Ovary (tissue), 9 donors: ENCODE results near the gene EEF1A2. TPM values are rescaled to one million over a fixed set of nuclear protein-coding genes. Genes with fewer than 3 reads are reported as not detected.

Experiments
- DNase-seq, 5 donors: peaks; one replicate each; pipeline ENCODE4 v3.0.0-alpha.2; 2019 to 2020
- H3K27ac ChIP-seq, 2 donors: fragments of 200-600 bp; one replicate each; pipeline versions ENCODE4 v1.5.1 to v1.8.0; 2019 to 2022
- H3K27me3 ChIP-seq: fragments of 200-600 bp; one replicate; pipeline ENCODE4 v1.8.0; 2022
- H3K36me3 ChIP-seq: fragments of 200-600 bp; sonication (generic); one replicate; pipeline ENCODE4 v1.5.1; 2019
- H3K4me1 ChIP-seq: one replicate; pipeline ENCODE4 v1.8.1; 2013; ENCODE audit warnings: mild to moderate bottlenecking, moderate library complexity; ENCODE audit not compliant: insufficient read depth
- H3K4me3 ChIP-seq: fragments of 200-600 bp; sonication (generic); one replicate; pipeline ENCODE4 v1.5.1; 2017
- H3K9me3 ChIP-seq, 2 donors: fragments of 200-600 bp in 1 of 2; sonication (generic) in 1 of 2; one replicate each; pipeline versions ENCODE4 v1.5.1 to v1.8.1; 2013 to 2019; ENCODE audit warnings: mild to moderate bottlenecking in 1 of 2, moderate library complexity in 1 of 2
- CTCF ChIP-seq, 3 donors: fragments of 450-650 bp in 2 of 3; fragments of 200-600 bp in 1 of 3; IDR thresholded peaks; one replicate each; pipeline versions ENCODE4 v1.5.1 to v1.8.0; 2016 to 2022; ENCODE audit warnings: antibody characterized with exemption in 3 of 3, mild to moderate bottlenecking in 1 of 3
- EP300 ChIP-seq: sonication (generic); formaldehyde crosslinking; IDR thresholded peaks from one replicate; pipeline ENCODE4 v1.6.1; 2017; ENCODE audit warnings: antibody characterized with exemption
- POLR2A ChIP-seq: fragments of 450-650 bp; IDR thresholded peaks from one replicate; pipeline ENCODE4 v1.6.1; 2017; ENCODE audit warnings: antibody characterized with exemption, mild to moderate bottlenecking, moderate library complexity
- WGBS, 3 donors: extraction: QIAGEN DNeasy Blood & Tissue Kit in 1 of 3; methylation state at CpG; one replicate each; pipeline versions ENCODE4 v1.1.5 to v1.1.7; 2013 to 2017; 5-methylcytosine and 5-hydroxymethylcytosine counted together
- intact Hi-C, 4 donors: fragments of 100-400 bp; cut with DNase I; formaldehyde crosslinking; loops; one replicate each; pipeline versions ENCODE4 v1.11.0 to v1.15.1; 2022 to 2023
- polyA plus RNA-seq, 2 donors: library from polyadenylated mRNA; stranded (reverse); fragments of 200-250 nt in 1 of 2; fragments of 350-450 nt in 1 of 2; fragmentation: Illumina TruSeq in 1 of 2; extraction: RNeasy Lipid Tissue Mini Kit (QIAGEN cat#74804) in 1 of 2; gene quantifications; one replicate each; pipeline ENCODE4 v1.2.3, GENCODE V29; 2013 to 2014
- total RNA-seq, 7 donors: library from RNA; depleted of rRNA in 2 of 7; stranded (reverse); fragments of >200 nt in 2 of 7; fragmentation: NEBNext Ultra II Directional in 3 of 7; extraction: Animal tissue kit (Norgen Biotek cat#: 25700) in 3 of 7; gene quantifications; one replicate each; pipeline versions ENCODE4 v1.1.0 to v1.2.4, GENCODE V29; 2016 to 2023
- donor health status: DM: no; HTN: no; CAD: no; lungs with moderate emphysema.
- donor health status: DM: no; HTN: no; CAD: no.
- donor health status: Bipolar disorder and iron deficiency.
- donor health status: DM: yes; HTN: yes; CAD: no.
- donor health status: DM: no; HTN: no; CAD: no.
- donor health status: DM: yes; HTN: yes; CAD: no.

EEF1A2 gene
- total and polyA plus RNA-seq, 9 donors = 0.25 to 1.3 (median 0.69) TPM

GRCh38 chr20:63463400-63464288 lies 35.2 kb downstream of the EEF1A2 start:
- H3K9me3 ChIP-seq = no peaks in the 10 kb centered on the region
- H3K27me3 ChIP-seq = no peaks in the 10 kb centered on the region
- TF ChIP-seq EP300 (no peak), POLR2A (no peak), CTCF (IDR thresholded peaks at IDR 0.05) (no peak)
- H3K4me3 ChIP-seq = no peak overlapping the region
- no peak for DNase-seq
- no peaks in the 10 kb centered on the region for H3K4me1 ChIP-seq
- WGBS, 3 donors = 23 to 39% (median 23%) methylated on average over 22 of the region's 22 CpGs
- no peaks in the 10 kb centered on the region for H3K36me3 ChIP-seq
- intact Hi-C loops = no loop called here
- H3K27ac ChIP-seq = no peak overlapping the region

DNA sequence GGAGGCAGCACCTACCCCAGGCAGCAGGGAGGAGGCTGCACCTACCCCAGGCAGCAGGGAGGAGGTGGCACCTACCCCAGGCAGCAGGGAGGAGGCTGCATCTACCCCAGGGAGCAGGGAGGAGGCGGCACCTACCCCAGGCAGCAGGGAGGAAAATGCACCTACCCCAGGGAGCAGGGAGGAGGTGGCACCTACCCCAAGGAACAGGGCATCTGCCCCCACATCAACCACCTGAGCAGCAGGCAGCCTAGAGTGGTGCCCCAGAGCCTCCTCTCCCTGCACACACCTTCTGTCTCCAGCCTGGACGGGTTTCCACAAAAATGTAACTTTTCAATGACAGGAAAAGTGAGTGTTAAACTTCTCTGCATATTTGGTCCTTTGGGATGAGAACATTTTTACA lies 36.6 kb downstream of the EEF1A2 start:
- 34 to 61% (median 39%) methylated on average over 2 of the region's 2 CpGs for WGBS, 3 donors
- Histone ChIP-seq H3K9me3 (no peaks in the 10 kb centered on the region), H3K4me3 (no peak overlapping the region), H3K36me3 (no peaks in the 10 kb centered on the region), H3K4me1 (no peaks in the 10 kb centered on the region), H3K27me3 (no peaks in the 10 kb centered on the region), H3K27ac (no peak overlapping the region)
- no peak for TF ChIP-seq EP300
- TF ChIP-seq CTCF (IDR thresholded peaks at IDR 0.05) = no peak
- no peak for TF ChIP-seq POLR2A
- no peak for DNase-seq
- intact Hi-C loops = no loop called here

- no peaks in the 10 kb centered on the region for H3K4me1 ChIP-seq
- no peak overlapping the region for H3K27ac ChIP-seq
- no peaks in the 10 kb centered on the region for H3K9me3 ChIP-seq
- no peak overlapping the region for H3K4me3 ChIP-seq
- DNase-seq = no peak
- no peaks in the 10 kb centered on the region for H3K36me3 ChIP-seq
- TF ChIP-seq POLR2A (no peak), EP300 (no peak), CTCF (IDR thresholded peaks at IDR 0.05) (no peak)
- WGBS, 3 donors = 5 to 11% (median 7%) methylated on average over 22 of the region's 22 CpGs
- H3K27me3 ChIP-seq = no peaks in the 10 kb centered on the region
- intact Hi-C loops = no loop called here
Measured at GRCh38 chr20:63461104-63461763, 37.6 kb downstream of the EEF1A2 start.

- no peak overlapping the region for H3K27ac ChIP-seq
- no peak for TF ChIP-seq EP300
- no peak for TF ChIP-seq POLR2A
- no peak for TF ChIP-seq CTCF (IDR thresholded peaks at IDR 0.05)
- H3K27me3 ChIP-seq = no peaks in the 10 kb centered on the region
- DNase-seq = no peak
- H3K4me1 ChIP-seq = peaks cover 3% of the 10 kb centered on the region
- no peak overlapping the region for H3K4me3 ChIP-seq
- 72 to 80% (median 79%) methylated on average over 17 of the region's 17 CpGs for WGBS, 3 donors
- no peaks in the 10 kb centered on the region for H3K36me3 ChIP-seq
- intact Hi-C loops = no loop called here
- H3K9me3 ChIP-seq = no peaks in the 10 kb centered on the region
Measured at GRCh38 chr20:63459070-63459380, 39.9 kb downstream of the EEF1A2 start.
